RWPE2 (cell line): ENCODE measurements around the gene MOCOS.

ENCODE experiments used
- ATAC-seq: fragments of 200-7000 bp; cut with Tn5 transposase; 3 replicates; pipeline ENCODE4 v1.9.1; 2021; ENCODE audit warnings: low read depth
- DNase-seq: peaks from one replicate; pipeline ENCODE4 v3.0.0-alpha.2; 2020; ENCODE audit warnings: low spot score
- H3K27ac ChIP-seq: fragments of 450-650 bp; 2 replicates; pipeline ENCODE4 v1.5.1; 2017; ENCODE audit warnings: mild to moderate bottlenecking; ENCODE audit not compliant: poor library complexity, severe bottlenecking
- H3K27me3 ChIP-seq: fragments of 250-450 bp; sonication (Bioruptor Pico); 2 replicates; pipeline ENCODE4 v1.5.1; 2021; ENCODE audit warnings: mild to moderate bottlenecking, moderate library complexity; ENCODE audit not compliant: insufficient read depth, poor library complexity, severe bottlenecking
- H3K36me3 ChIP-seq: fragments of 250-450 bp; sonication (Bioruptor Pico); 2 replicates; pipeline ENCODE4 v1.5.1; 2020; ENCODE audit warnings: low read depth, mild to moderate bottlenecking, moderate library complexity
- H3K4me1 ChIP-seq: fragments of 250-450 bp; sonication (Bioruptor Pico); 2 replicates; pipeline ENCODE4 v1.5.1; 2021; ENCODE audit warnings: mild to moderate bottlenecking, moderate library complexity; ENCODE audit not compliant: insufficient read depth, poor library complexity, severe bottlenecking
- H3K4me3 ChIP-seq: fragments of 250-450 bp; sonication (Bioruptor Pico); 2 replicates; pipeline ENCODE4 v1.5.1; 2021; ENCODE audit warnings: mild to moderate bottlenecking, moderate library complexity; ENCODE audit not compliant: severe bottlenecking
- H3K9me3 ChIP-seq: fragments of 250-450 bp; sonication (Bioruptor Pico); 2 replicates; pipeline ENCODE4 v1.5.1; 2021; ENCODE audit warnings: mild to moderate bottlenecking, moderate library complexity; ENCODE audit not compliant: severe bottlenecking
- CTCF ChIP-seq: fragments of 450-650 bp; IDR thresholded peaks from one replicate; pipeline ENCODE4 v1.5.1; 2017; ENCODE audit warnings: mild to moderate bottlenecking, moderate library complexity; ENCODE audit not compliant: poor library complexity, severe bottlenecking

The MOCOS gene

GRCh38 chr18:36256094-36256493, 68.8 kb downstream of the MOCOS start:
- DNase-seq (no peak), ATAC-seq (no peak)
- Histone ChIP-seq H3K4me3 (no peak overlapping the region), H3K27me3 (no peaks in the 10 kb centered on the region), H3K4me1 (no peaks in the 10 kb centered on the region), H3K27ac (no peak overlapping the region), H3K36me3 (peaks cover 56% of the 10 kb centered on the region), H3K9me3 (no peaks in the 10 kb centered on the region)
- no peak for TF ChIP-seq CTCF

GRCh38 chr18:36262971-36263370, 75.7 kb downstream of the MOCOS start:
- H3K9me3 ChIP-seq, result no peaks in the 10 kb centered on the region
- no peak overlapping the region for H3K27ac ChIP-seq
- H3K4me1 ChIP-seq, result no peaks in the 10 kb centered on the region
- no peak overlapping the region for H3K4me3 ChIP-seq
- no peak for ATAC-seq
- peaks cover 14% of the 10 kb centered on the region for H3K36me3 ChIP-seq
- TF ChIP-seq CTCF, result no peak
- no peaks in the 10 kb centered on the region for H3K27me3 ChIP-seq
- DNase-seq, result no peak

GRCh38 chr18:36264283-36264682, 77.0 kb downstream of the MOCOS start:
- Histone ChIP-seq H3K27ac (no peak overlapping the region), H3K36me3 (peaks cover 18% of the 10 kb centered on the region), H3K9me3 (no peaks in the 10 kb centered on the region), H3K27me3 (no peaks in the 10 kb centered on the region), H3K4me3 (no peak overlapping the region), H3K4me1 (no peaks in the 10 kb centered on the region)
- no peak for DNase-seq
- no peak for ATAC-seq
- TF ChIP-seq CTCF, result no peak

GRCh38 chr18:36265015-36265414, 77.7 kb downstream of the MOCOS start:
- ATAC-seq (no peak), DNase-seq (no peak)
- Histone ChIP-seq H3K4me3 (no peak overlapping the region), H3K9me3 (no peaks in the 10 kb centered on the region), H3K27ac (no peak overlapping the region), H3K4me1 (no peaks in the 10 kb centered on the region), H3K36me3 (peaks cover 18% of the 10 kb centered on the region), H3K27me3 (no peaks in the 10 kb centered on the region)
- no peak for TF ChIP-seq CTCF

- TF ChIP-seq CTCF, result no peak
Observed at GRCh38 chr18:36269157-36269556, 81.9 kb downstream of the MOCOS start.

More at GRCh38 chr18:36269157-36269556, 81.9 kb downstream of the MOCOS start:
- ATAC-seq (no peak), DNase-seq (no peak)
- H3K27ac ChIP-seq, result no peak overlapping the region
- H3K27me3 ChIP-seq, result no peaks in the 10 kb centered on the region
- no peak overlapping the region for H3K4me3 ChIP-seq
- peaks cover 19% of the 10 kb centered on the region for H3K36me3 ChIP-seq
- no peaks in the 10 kb centered on the region for H3K4me1 ChIP-seq
- no peaks in the 10 kb centered on the region for H3K9me3 ChIP-seq
